ENCODE data around the gene CD38. TPM values are rescaled to one million over a fixed set of nuclear protein-coding genes. Genes with fewer than 3 reads are reported as not detected.

Gene CD38
- total and polyA plus RNA-seq, 4 donors = 0.20 to 9.3 (median 4.3) TPM

DNA sequence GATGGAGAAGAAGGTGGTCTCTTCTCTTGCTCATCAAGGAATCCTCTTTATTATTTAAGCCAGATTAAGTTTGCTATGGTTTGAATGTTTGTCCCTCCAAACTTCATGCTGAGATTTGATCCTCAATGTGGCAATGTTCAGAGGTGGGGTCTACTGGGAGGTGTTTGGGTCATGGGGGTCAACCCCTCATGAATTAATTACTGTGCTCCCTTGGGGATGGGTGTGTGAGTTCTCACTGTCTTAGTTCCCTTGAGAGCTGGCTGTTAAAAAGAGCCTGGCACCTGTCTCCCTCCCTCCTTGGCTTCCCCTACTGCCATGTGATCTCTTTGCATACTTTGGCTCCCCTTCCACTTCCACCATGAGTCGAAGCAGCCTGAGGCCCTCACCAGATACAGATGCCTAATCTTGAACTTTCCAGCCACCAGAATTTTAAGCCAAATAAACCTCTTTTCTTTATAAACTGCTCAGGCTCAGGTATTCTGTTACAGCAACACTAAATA lies 36.0 kb upstream of the CD38 start:
- Histone ChIP-seq H3K9me3 (ENCODE audit: control insufficient read depth, low read length) (peaks cover 1% of the 10 kb centered on the region), H3K27me3 (ENCODE audit: control insufficient read depth in 1 of 2, insufficient read depth in 2 of 2, low read length in 1 of 2) (no peaks in the 10 kb centered on the region), H3K4me3 (ENCODE audit: low read length in 2 of 2) (no peak overlapping the region), H3K4me1 (ENCODE audit: control insufficient read depth in 1 of 2, insufficient read depth in 2 of 2, low read length in 2 of 2) (no peaks in the 10 kb centered on the region), H3K36me3 (ENCODE audit: control insufficient read depth in 1 of 2, insufficient read depth in 2 of 2, low read length in 1 of 2) (no peaks in the 10 kb centered on the region), H3K27ac (ENCODE audit: low read depth in 1 of 2, low read length in 2 of 2) (no peak overlapping the region)
- ATAC-seq (ENCODE audit: low FRiP score) (no peak), DNase-seq (no peak)
- intact Hi-C loops (cut with DNase I) = loop anchor here in 1 of 2 donors (10.0 kb wide), 1 partner anchor 213 kb away; no protein-coding TSS in a partner anchor
- 18 to 22% methylated on average over 1 of the region's 1 CpG for WGBS, 2 donors

- ATAC-seq (ENCODE audit: low FRiP score) = no peak
- no peaks in the 10 kb centered on the region for H3K27me3 ChIP-seq (ENCODE audit: control insufficient read depth in 1 of 2, insufficient read depth in 2 of 2, low read length in 1 of 2)
- intact Hi-C loops (cut with DNase I) = loop anchor here in 1 of 2 donors (10.0 kb wide), 1 partner anchor 212 kb away; no protein-coding TSS in a partner anchor
- no peak overlapping the region for H3K4me3 ChIP-seq (ENCODE audit: low read length in 2 of 2)
- WGBS, 2 donors = 20 to 38% methylated on average over 1 of the region's 1 CpG
- H3K4me1 ChIP-seq (ENCODE audit: control insufficient read depth in 1 of 2, insufficient read depth in 2 of 2, low read length in 2 of 2) = no peaks in the 10 kb centered on the region
- no peak overlapping the region for H3K27ac ChIP-seq (ENCODE audit: low read depth in 1 of 2, low read length in 2 of 2)
- peaks cover 1% of the 10 kb centered on the region for H3K9me3 ChIP-seq (ENCODE audit: control insufficient read depth, low read length)
- H3K36me3 ChIP-seq (ENCODE audit: control insufficient read depth in 1 of 2, insufficient read depth in 2 of 2, low read length in 1 of 2) = no peaks in the 10 kb centered on the region
- DNase-seq = no peak
These were observed 35.5 kb upstream of the CD38 start for GRCh38 chr4:15742637-15743036.

- Histone ChIP-seq H3K9me3 (ENCODE audit: control insufficient read depth, low read length) (peaks cover 1% of the 10 kb centered on the region), H3K27me3 (ENCODE audit: control insufficient read depth in 1 of 2, insufficient read depth in 2 of 2, low read length in 1 of 2) (no peaks in the 10 kb centered on the region), H3K4me3 (ENCODE audit: low read length in 2 of 2) (no peak overlapping the region), H3K27ac (ENCODE audit: low read depth in 1 of 2, low read length in 2 of 2) (no peak overlapping the region), H3K36me3 (ENCODE audit: control insufficient read depth in 1 of 2, insufficient read depth in 2 of 2, low read length in 1 of 2) (no peaks in the 10 kb centered on the region), H3K4me1 (ENCODE audit: control insufficient read depth in 1 of 2, insufficient read depth in 2 of 2, low read length in 2 of 2) (no peaks in the 10 kb centered on the region)
- intact Hi-C loops (cut with DNase I) = loop anchor here in 1 of 2 donors (10.0 kb wide), 1 partner anchor 211 kb away; no protein-coding TSS in a partner anchor
- 28 to 38% methylated on average over 5 of the region's 5 CpGs for WGBS, 2 donors
- no peak for DNase-seq
- ATAC-seq (ENCODE audit: low FRiP score) = no peak
These were observed 34.0 kb upstream of the CD38 start for GRCh38 chr4:15744016-15744545.

DNA sequence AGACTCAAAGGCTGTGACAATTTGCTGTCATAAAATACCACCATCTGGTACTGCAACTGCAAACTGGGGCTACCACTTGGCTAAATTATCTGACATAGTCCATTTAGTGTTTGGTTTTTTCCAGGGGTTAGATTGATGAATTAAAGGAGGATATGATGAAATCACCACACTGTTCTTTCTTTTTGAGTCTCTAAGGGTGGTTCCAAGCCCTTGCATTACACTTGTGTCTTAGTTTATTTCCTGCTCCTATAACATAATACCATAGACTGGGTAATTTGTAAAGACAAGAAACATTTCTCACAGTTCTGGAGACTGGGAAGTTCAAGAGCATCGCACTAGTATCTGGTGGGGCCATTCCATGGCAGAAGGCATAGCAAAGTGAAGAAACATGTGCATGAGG lies 32.0 kb upstream of the CD38 start:
- WGBS, 2 donors = 99 to 100% methylated on average over 1 of the region's 1 CpG
- no peak overlapping the region for H3K4me3 ChIP-seq (ENCODE audit: low read length in 2 of 2)
- ATAC-seq (ENCODE audit: low FRiP score) (no peak), DNase-seq (no peak)
- H3K36me3 ChIP-seq (ENCODE audit: control insufficient read depth in 1 of 2, insufficient read depth in 2 of 2, low read length in 1 of 2) = no peaks in the 10 kb centered on the region
- H3K27me3 ChIP-seq (ENCODE audit: control insufficient read depth in 1 of 2, insufficient read depth in 2 of 2, low read length in 1 of 2) = no peaks in the 10 kb centered on the region
- no peaks in the 10 kb centered on the region for H3K4me1 ChIP-seq (ENCODE audit: control insufficient read depth in 1 of 2, insufficient read depth in 2 of 2, low read length in 2 of 2)
- H3K27ac ChIP-seq (ENCODE audit: low read depth in 1 of 2, low read length in 2 of 2) = no peak overlapping the region
- intact Hi-C loops (cut with DNase I) = loop anchor here in 1 of 2 donors (10.0 kb wide), 1 partner anchor 209 kb away; no protein-coding TSS in a partner anchor
- peaks cover 1% of the 10 kb centered on the region for H3K9me3 ChIP-seq (ENCODE audit: control insufficient read depth, low read length)

DNA sequence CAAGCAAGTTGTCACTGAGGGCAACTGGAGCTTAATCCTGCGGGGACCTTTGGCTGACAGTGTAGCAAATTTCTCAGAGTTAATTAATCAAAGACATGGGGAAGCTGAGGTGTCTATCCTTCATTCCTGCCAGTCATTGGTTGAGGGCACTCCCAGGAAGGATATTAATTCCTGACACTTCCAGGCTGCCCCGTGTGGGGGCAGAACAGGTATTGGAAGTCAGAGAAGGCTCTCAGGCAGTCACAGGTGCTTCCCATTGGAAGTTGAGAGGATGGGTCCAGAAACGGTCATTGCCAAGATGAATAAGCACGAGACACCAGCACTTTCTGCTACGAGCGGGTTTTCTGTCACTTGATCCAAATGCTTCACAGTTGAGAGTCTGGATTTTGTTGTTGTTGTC lies 29.1 kb upstream of the CD38 start:
- no peak overlapping the region for H3K27ac ChIP-seq (ENCODE audit: low read depth in 1 of 2, low read length in 2 of 2)
- DNase-seq (no peak), ATAC-seq (ENCODE audit: low FRiP score) (no peak)
- intact Hi-C loops (cut with DNase I) = loop anchor here in 1 of 2 donors (10.0 kb wide), 1 partner anchor 206 kb away; no protein-coding TSS in a partner anchor
- no peaks in the 10 kb centered on the region for H3K4me1 ChIP-seq (ENCODE audit: control insufficient read depth in 1 of 2, insufficient read depth in 2 of 2, low read length in 2 of 2)
- WGBS, 2 donors = 70 to 77% methylated on average over 6 of the region's 6 CpGs
- peaks cover 1% of the 10 kb centered on the region for H3K9me3 ChIP-seq (ENCODE audit: control insufficient read depth, low read length)
- H3K27me3 ChIP-seq (ENCODE audit: control insufficient read depth in 1 of 2, insufficient read depth in 2 of 2, low read length in 1 of 2) = no peaks in the 10 kb centered on the region
- no peak overlapping the region for H3K4me3 ChIP-seq (ENCODE audit: low read length in 2 of 2)
- H3K36me3 ChIP-seq (ENCODE audit: control insufficient read depth in 1 of 2, insufficient read depth in 2 of 2, low read length in 1 of 2) = no peaks in the 10 kb centered on the region

DNA sequence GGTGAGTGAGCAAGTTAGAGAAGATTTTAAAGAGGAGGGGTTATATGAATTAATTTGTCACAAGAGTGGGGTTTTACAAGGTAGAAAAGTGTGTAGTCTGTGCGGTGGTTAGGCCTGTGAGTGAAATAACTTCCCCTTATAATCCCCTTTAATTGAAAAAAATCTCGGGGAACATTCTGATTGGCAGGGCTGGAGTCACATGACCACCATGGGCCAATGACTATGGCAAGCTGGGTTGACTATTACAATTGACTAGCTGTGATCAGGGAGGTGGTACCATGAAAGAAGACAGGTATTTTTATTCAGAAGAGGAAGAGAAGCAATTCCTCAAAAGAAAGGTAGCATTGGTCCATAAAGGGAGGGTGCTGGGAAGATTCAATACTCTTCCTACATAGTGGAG lies 27.0 kb upstream of the CD38 start:
- H3K36me3 ChIP-seq (ENCODE audit: control insufficient read depth in 1 of 2, insufficient read depth in 2 of 2, low read length in 1 of 2) = no peaks in the 10 kb centered on the region
- H3K9me3 ChIP-seq (ENCODE audit: control insufficient read depth, low read length) = peaks cover 1% of the 10 kb centered on the region
- ATAC-seq (ENCODE audit: low FRiP score) (no peak), DNase-seq (no peak)
- intact Hi-C loops (cut with DNase I) = no loop called here
- H3K4me3 ChIP-seq (ENCODE audit: low read length in 2 of 2) = no peak overlapping the region
- H3K27ac ChIP-seq (ENCODE audit: low read depth in 1 of 2, low read length in 2 of 2) = no peak overlapping the region
- H3K27me3 ChIP-seq (ENCODE audit: control insufficient read depth in 1 of 2, insufficient read depth in 2 of 2, low read length in 1 of 2) = no peaks in the 10 kb centered on the region
- 94 to 97% methylated on average over 2 of the region's 2 CpGs for WGBS, 2 donors
- H3K4me1 ChIP-seq (ENCODE audit: control insufficient read depth in 1 of 2, insufficient read depth in 2 of 2, low read length in 2 of 2) = no peaks in the 10 kb centered on the region

DNA sequence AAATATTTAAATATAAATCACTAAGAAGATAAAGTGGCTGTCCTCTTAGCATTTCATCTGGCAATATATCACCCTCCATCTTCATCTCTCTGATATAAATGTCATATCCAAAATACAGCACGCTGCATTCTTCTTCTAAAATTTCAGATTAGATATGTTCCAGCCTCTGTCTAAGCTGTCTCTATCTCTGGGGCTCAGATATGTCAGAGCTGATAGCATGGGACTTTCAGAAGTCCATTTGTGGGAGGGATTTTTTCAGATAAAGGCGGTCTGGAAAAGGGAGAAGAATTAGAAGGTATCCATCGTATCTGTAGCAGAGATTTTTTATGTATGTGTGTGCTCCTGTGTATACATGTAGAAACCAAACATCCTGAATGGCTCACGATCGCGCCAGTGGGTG lies 25.0 kb upstream of the CD38 start:
- no peaks in the 10 kb centered on the region for H3K27me3 ChIP-seq (ENCODE audit: control insufficient read depth in 1 of 2, insufficient read depth in 2 of 2, low read length in 1 of 2)
- DNase-seq = no peak
- H3K27ac ChIP-seq (ENCODE audit: low read depth in 1 of 2, low read length in 2 of 2) = no peak overlapping the region
- intact Hi-C loops (cut with DNase I) = no loop called here
- H3K4me1 ChIP-seq (ENCODE audit: control insufficient read depth in 1 of 2, insufficient read depth in 2 of 2, low read length in 2 of 2) = no peaks in the 10 kb centered on the region
- H3K36me3 ChIP-seq (ENCODE audit: control insufficient read depth in 1 of 2, insufficient read depth in 2 of 2, low read length in 1 of 2) = no peaks in the 10 kb centered on the region
- no peak overlapping the region for H3K4me3 ChIP-seq (ENCODE audit: low read length in 2 of 2)
- 90 to 93% methylated on average over 6 of the region's 6 CpGs for WGBS, 2 donors
- H3K9me3 ChIP-seq (ENCODE audit: control insufficient read depth, low read length) = no peaks in the 10 kb centered on the region
- no peak for ATAC-seq (ENCODE audit: low FRiP score)

GRCh38 chr4:15753786-15754185 lies 24.3 kb upstream of the CD38 start:
- no peaks in the 10 kb centered on the region for H3K27me3 ChIP-seq (ENCODE audit: control insufficient read depth in 1 of 2, insufficient read depth in 2 of 2, low read length in 1 of 2)
- no peaks in the 10 kb centered on the region for H3K36me3 ChIP-seq (ENCODE audit: control insufficient read depth in 1 of 2, insufficient read depth in 2 of 2, low read length in 1 of 2)
- H3K4me3 ChIP-seq (ENCODE audit: low read length in 2 of 2) = no peak overlapping the region
- H3K4me1 ChIP-seq (ENCODE audit: control insufficient read depth in 1 of 2, insufficient read depth in 2 of 2, low read length in 2 of 2) = no peaks in the 10 kb centered on the region
- H3K9me3 ChIP-seq (ENCODE audit: control insufficient read depth, low read length) = peaks cover 2% of the 10 kb centered on the region
- intact Hi-C loops (cut with DNase I) = no loop called here
- H3K27ac ChIP-seq (ENCODE audit: low read depth in 1 of 2, low read length in 2 of 2) = no peak overlapping the region
- ATAC-seq (ENCODE audit: low FRiP score) = no peak
- 64 to 67% methylated on average over 4 of the region's 4 CpGs for WGBS, 2 donors
- peak in 1 of 2 donors; percentile 45 for DNase-seq

DNA sequence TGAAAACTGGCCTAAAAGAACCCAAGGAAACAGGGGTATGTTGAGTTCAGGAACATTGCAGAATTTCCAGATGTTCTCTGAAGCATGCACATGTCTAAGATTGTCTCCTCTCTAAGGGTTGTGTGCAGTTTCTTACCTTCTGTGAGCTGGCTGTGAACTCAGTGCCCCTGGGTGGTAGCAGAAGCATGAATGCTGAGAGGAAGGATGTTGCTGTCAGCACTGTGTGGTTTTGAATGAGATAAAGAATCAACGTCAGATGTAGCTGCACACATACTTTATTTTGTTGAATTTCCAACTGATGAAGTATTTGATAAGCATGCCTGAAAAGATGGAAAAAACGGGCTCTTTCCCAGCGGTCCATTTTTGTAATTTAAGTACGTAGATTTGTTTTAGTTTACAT lies 23.8 kb upstream of the CD38 start:
- ATAC-seq (ENCODE audit: low FRiP score) (no peak), DNase-seq (no peak)
- no peaks in the 10 kb centered on the region for H3K4me1 ChIP-seq (ENCODE audit: control insufficient read depth in 1 of 2, insufficient read depth in 2 of 2, low read length in 2 of 2)
- H3K9me3 ChIP-seq (ENCODE audit: control insufficient read depth, low read length) = peaks cover 2% of the 10 kb centered on the region
- intact Hi-C loops (cut with DNase I) = no loop called here
- H3K36me3 ChIP-seq (ENCODE audit: control insufficient read depth in 1 of 2, insufficient read depth in 2 of 2, low read length in 1 of 2) = no peaks in the 10 kb centered on the region
- no peak overlapping the region for H3K4me3 ChIP-seq (ENCODE audit: low read length in 2 of 2)
- no peaks in the 10 kb centered on the region for H3K27me3 ChIP-seq (ENCODE audit: control insufficient read depth in 1 of 2, insufficient read depth in 2 of 2, low read length in 1 of 2)
- 13 to 33% methylated on average over 4 of the region's 4 CpGs for WGBS, 2 donors
- H3K27ac ChIP-seq (ENCODE audit: low read depth in 1 of 2, low read length in 2 of 2) = no peak overlapping the region
